IgD-negative memory B cell (primary cell): ENCODE results near the gene PTTG1IP. TPM values are rescaled to one million over a fixed set of nuclear protein-coding genes. Genes with fewer than 3 reads are reported as not detected.
"Not testable (repeated sequence)": the region's sequence is repeated elsewhere in the genome, so short reads cannot be mapped to it uniquely, and the experiment has no call there.

Experiments used
- H3K27ac Mint-ChIP-seq, 3 donors: one replicate each; pipeline ENCODE4 v1.8.0; 2020 to 2022; ENCODE audit warnings: mild to moderate bottlenecking in 3 of 3, mixed read lengths in 3 of 3, moderate library complexity in 1 of 3
- H3K27me3 Mint-ChIP-seq: one replicate; pipeline ENCODE4 v1.8.0; 2021; ENCODE audit warnings: mixed read lengths
- H3K36me3 Mint-ChIP-seq: one replicate; pipeline ENCODE4 v1.8.0; 2020; ENCODE audit warnings: mild to moderate bottlenecking, mixed read lengths
- H3K4me1 Mint-ChIP-seq, 3 donors: one replicate each; pipeline ENCODE4 v1.8.0; 2020 to 2022; ENCODE audit warnings: mixed read lengths in 3 of 3, mild to moderate bottlenecking in 1 of 3
- H3K4me3 Mint-ChIP-seq, 4 donors: one replicate each; pipeline ENCODE4 v1.8.0; 2020 to 2022; ENCODE audit warnings: mild to moderate bottlenecking in 4 of 4, mixed read lengths in 4 of 4, moderate library complexity in 3 of 4
- H3K9me3 Mint-ChIP-seq, 3 donors: one replicate each; pipeline ENCODE4 v1.8.0; 2020 to 2021; ENCODE audit warnings: mixed read lengths in 3 of 3, mild to moderate bottlenecking in 1 of 3
- polyA plus RNA-seq: library from polyadenylated mRNA; unstranded; fragments of 300-500 nt; fragmentation: Illumina TruSeq; gene quantifications from one replicate; pipeline ENCODE4 v1.2.3, GENCODE V29; 2021

Gene PTTG1IP
- polyA plus RNA-seq, 1 donor from 2014 or later, result 44.7 TPM

GRCh38 chr21:44912506-44913412 lies 39.3 kb upstream of the PTTG1IP start:
- Mint-ChIP-seq H3K4me3 (peak overlapping the region in 3 of 4 donors; percentile 38 to 83 (median 58)), H3K4me1 (peaks cover 28 to 58% (median 53%) of the 10 kb centered on the region in 3 donors), H3K27ac (peak overlapping the region in 2 of 3 donors; percentile 60 to 80)
- not testable (repeated sequence) for H3K36me3 Mint-ChIP-seq, H3K9me3 Mint-ChIP-seq, H3K27me3 Mint-ChIP-seq

- Mint-ChIP-seq H3K4me3 (peak overlapping the region; percentile 34 to 83 (median 48)), H3K4me1 (peaks cover 26 to 55% (median 50%) of the 10 kb centered on the region in 3 donors)
These were observed 38.6 kb upstream of the PTTG1IP start for GRCh38 chr21:44912158-44912473.

GRCh38 chr21:44911384-44912157 lies 38.1 kb upstream of the PTTG1IP start:
- Mint-ChIP-seq H3K4me1 (peaks cover 21 to 52% (median 45%) of the 10 kb centered on the region in 3 donors), H3K36me3 (no peaks in the 10 kb centered on the region), H3K4me3 (peak overlapping the region; percentile 38 to 83 (median 50)), H3K9me3 (no peaks in the 10 kb centered on the region), H3K27ac (peak overlapping the region; percentile 60 to 80 (median 77)), H3K27me3 (peaks cover 1% of the 10 kb centered on the region)

More at GRCh38 chr21:44912158-44912473, 38.6 kb upstream of the PTTG1IP start:
- H3K9me3 Mint-ChIP-seq, result no peaks in the 10 kb centered on the region
- no peaks in the 10 kb centered on the region for H3K36me3 Mint-ChIP-seq
- H3K27me3 Mint-ChIP-seq, result peaks cover 1% of the 10 kb centered on the region
- peak overlapping the region in 2 of 3 donors; percentile 60 to 80 for H3K27ac Mint-ChIP-seq

GRCh38 chr21:44911068-44911383 lies 37.5 kb upstream of the PTTG1IP start:
- Mint-ChIP-seq H3K36me3 (no peaks in the 10 kb centered on the region), H3K4me3 (peak overlapping the region in 1 of 4 donors; percentile 83), H3K9me3 (no peaks in the 10 kb centered on the region), H3K4me1 (peaks cover 21 to 49% (median 43%) of the 10 kb centered on the region in 3 donors), H3K27ac (peak overlapping the region in 2 of 3 donors; percentile 60 to 77), H3K27me3 (peaks cover 1% of the 10 kb centered on the region)

- peak overlapping the region in 1 of 3 donors; percentile 60 for H3K27ac Mint-ChIP-seq
- no peaks in the 10 kb centered on the region for H3K9me3 Mint-ChIP-seq
- H3K27me3 Mint-ChIP-seq, result peaks cover 1% of the 10 kb centered on the region
- H3K4me3 Mint-ChIP-seq, result peak overlapping the region in 2 of 4 donors; percentile 51 to 60
- no peaks in the 10 kb centered on the region for H3K36me3 Mint-ChIP-seq
- peaks cover 21 to 48% (median 42%) of the 10 kb centered on the region in 3 donors for H3K4me1 Mint-ChIP-seq
These were observed 37.0 kb upstream of the PTTG1IP start for GRCh38 chr21:44910229-44911067.

- H3K4me3 Mint-ChIP-seq, result peak overlapping the region in 2 of 4 donors; percentile 57 to 60
- H3K27ac Mint-ChIP-seq, result no peak overlapping the region
- H3K27me3 Mint-ChIP-seq, result peaks cover 1% of the 10 kb centered on the region
- peaks cover 21 to 44% (median 37%) of the 10 kb centered on the region in 3 donors for H3K4me1 Mint-ChIP-seq
- no peaks in the 10 kb centered on the region for H3K36me3 Mint-ChIP-seq
- no peaks in the 10 kb centered on the region for H3K9me3 Mint-ChIP-seq
These were observed 36.2 kb upstream of the PTTG1IP start for GRCh38 chr21:44909719-44910118.

GRCh38 chr21:44908908-44909307 lies 35.4 kb upstream of the PTTG1IP start:
- H3K4me1 Mint-ChIP-seq, result peaks cover 15 to 43% (median 36%) of the 10 kb centered on the region in 3 donors
- peaks cover 4% of the 10 kb centered on the region for H3K36me3 Mint-ChIP-seq
- no peak overlapping the region for H3K27ac Mint-ChIP-seq
- H3K4me3 Mint-ChIP-seq, result peak overlapping the region in 2 of 4 donors; percentile 44 to 89
- no peaks in the 10 kb centered on the region for H3K9me3 Mint-ChIP-seq
- H3K27me3 Mint-ChIP-seq, result peaks cover 1% of the 10 kb centered on the region

GRCh38 chr21:44907966-44908895 lies 34.7 kb upstream of the PTTG1IP start:
- Mint-ChIP-seq H3K4me3 (peak overlapping the region in 2 of 4 donors; percentile 57 to 89), H3K9me3 (no peaks in the 10 kb centered on the region), H3K27me3 (peaks cover 1% of the 10 kb centered on the region), H3K27ac (peak overlapping the region in 2 of 3 donors; percentile 44 to 71), H3K36me3 (peaks cover 4% of the 10 kb centered on the region), H3K4me1 (peaks cover 15 to 44% (median 36%) of the 10 kb centered on the region in 3 donors)

GRCh38 chr21:44907225-44907965 lies 33.9 kb upstream of the PTTG1IP start:
- Mint-ChIP-seq H3K4me1 (peaks cover 15 to 44% (median 36%) of the 10 kb centered on the region in 3 donors), H3K9me3 (no peaks in the 10 kb centered on the region), H3K27ac (peak overlapping the region in 1 of 3 donors; percentile 44), H3K36me3 (peaks cover 4% of the 10 kb centered on the region), H3K27me3 (peaks cover 1% of the 10 kb centered on the region), H3K4me3 (peak overlapping the region in 1 of 4 donors; percentile 72)

GRCh38 chr21:44905728-44906090 lies 32.2 kb upstream of the PTTG1IP start:
- peaks cover 6% of the 10 kb centered on the region for H3K36me3 Mint-ChIP-seq

GRCh38 chr21:44905016-44905727 lies 31.7 kb upstream of the PTTG1IP start:
- no peaks in the 10 kb centered on the region for H3K9me3 Mint-ChIP-seq
- peaks cover 6% of the 10 kb centered on the region for H3K36me3 Mint-ChIP-seq
- H3K27me3 Mint-ChIP-seq, result peaks cover 1% of the 10 kb centered on the region
- H3K27ac Mint-ChIP-seq, result peak overlapping the region in 1 of 3 donors; percentile 63
- no peak overlapping the region for H3K4me3 Mint-ChIP-seq
- H3K4me1 Mint-ChIP-seq, result peaks cover 5 to 30% (median 25%) of the 10 kb centered on the region in 3 donors

More at GRCh38 chr21:44905728-44906090, 32.2 kb upstream of the PTTG1IP start:
- H3K27ac Mint-ChIP-seq, result no peak overlapping the region
- H3K4me3 Mint-ChIP-seq, result no peak overlapping the region
- H3K9me3 Mint-ChIP-seq, result no peaks in the 10 kb centered on the region
- peaks cover 1% of the 10 kb centered on the region for H3K27me3 Mint-ChIP-seq
- peaks cover 5 to 31% (median 25%) of the 10 kb centered on the region in 3 donors for H3K4me1 Mint-ChIP-seq

GRCh38 chr21:44904141-44904923 lies 30.8 kb upstream of the PTTG1IP start:
- peaks cover 1% of the 10 kb centered on the region for H3K27me3 Mint-ChIP-seq
- peaks cover 5 to 24% (median 21%) of the 10 kb centered on the region in 3 donors for H3K4me1 Mint-ChIP-seq
- H3K27ac Mint-ChIP-seq, result no peak overlapping the region
- H3K9me3 Mint-ChIP-seq, result no peaks in the 10 kb centered on the region
- H3K4me3 Mint-ChIP-seq, result peak overlapping the region in 1 of 4 donors; percentile 12
- peaks cover 6% of the 10 kb centered on the region for H3K36me3 Mint-ChIP-seq
